ENCODE measurements around the gene KDM4B. TPM values are rescaled to one million over a fixed set of nuclear protein-coding genes. Genes with fewer than 3 reads are reported as not detected.

The KDM4B gene
- total RNA-seq, 2 experiments from 2014 or later = 46.3 to 46.6 TPM

DNA sequence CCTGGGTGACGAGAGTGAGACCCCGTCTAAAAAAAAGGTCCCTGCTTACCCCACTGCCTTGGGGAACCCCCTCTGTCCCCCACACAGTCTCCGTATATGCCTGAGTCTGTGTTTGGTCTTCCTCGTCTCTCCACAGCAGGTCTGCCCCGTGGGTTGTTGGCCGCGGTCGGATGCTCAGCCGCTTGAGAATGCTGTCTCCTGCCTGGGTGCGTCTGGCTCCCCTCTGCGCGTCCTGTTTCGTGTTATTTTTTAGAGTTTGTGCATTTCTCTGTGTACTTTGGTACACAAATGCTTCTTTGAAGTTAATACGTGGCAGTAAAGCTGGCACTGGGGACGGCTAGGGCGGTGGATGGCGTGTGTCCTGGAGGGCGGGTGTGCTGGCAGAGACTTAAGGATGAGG is 34.9 kb downstream of the KDM4B start:
- no peaks in the 10 kb centered on the region for H3K27me3 Mint-ChIP-seq
- POLR2A ChIA-PET = no interaction called here

DNA sequence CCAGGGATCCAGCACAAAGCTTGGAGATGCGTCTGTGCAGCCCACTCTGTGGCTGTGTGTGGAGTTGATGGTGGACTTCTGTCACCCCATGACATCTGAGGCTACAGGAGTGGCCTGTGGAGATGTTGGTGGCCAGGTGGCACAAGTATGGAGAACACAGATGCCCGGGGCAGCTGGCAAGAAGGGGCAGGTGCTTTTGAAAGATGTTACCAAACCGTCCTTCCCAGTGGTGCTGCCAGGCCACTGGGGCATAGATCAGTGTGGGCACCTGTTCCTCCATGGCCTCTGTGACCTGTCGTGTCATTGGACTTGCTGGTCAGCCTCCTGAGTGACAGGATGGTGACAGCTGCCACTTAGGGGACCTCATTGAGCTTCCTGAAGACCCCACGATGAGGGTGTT is 36.2 kb downstream of the KDM4B start:
- Mint-ChIP-seq H3K27me3 (no peaks in the 10 kb centered on the region), H3K9me3 (peaks cover 3% of the 10 kb centered on the region), H3K4me1 (ENCODE audit: low read depth) (peaks cover 7% of the 10 kb centered on the region), H3K36me3 (ENCODE audit: low read depth) (peaks cover 9% of the 10 kb centered on the region), H3K4me3 (no peak overlapping the region), H3K27ac (no peak overlapping the region)
- intact Hi-C loops (cut with micrococcal nuclease) = no loop called here
- ATAC-seq = no peak
- no peak for TF ChIP-seq CTCF (IDR thresholded peaks at IDR 0.05)
- POLR2A ChIA-PET = no interaction called here
- no peak for DNase-seq
- CTCF ChIA-PET = interaction anchor here (1.2 to 5.3 kb wide), 2 partner anchors 23 to 34 kb away, joined by 3 to 60 read pairs; no protein-coding TSS in a partner anchor

More for the DNA sequence above, 34.9 kb downstream of the KDM4B start:
- peaks cover 3% of the 10 kb centered on the region for H3K9me3 Mint-ChIP-seq
- DNase-seq (no peak), ATAC-seq (no peak)
- CTCF ChIA-PET = interaction anchor here (5.3 kb wide), 1 partner anchor 24 kb away, joined by 60 read pairs; no protein-coding TSS in a partner anchor
- H3K4me1 Mint-ChIP-seq (ENCODE audit: low read depth) = peaks cover 7% of the 10 kb centered on the region
- TF ChIP-seq CTCF (IDR thresholded peaks at IDR 0.05) = no peak
- no peak overlapping the region for H3K4me3 Mint-ChIP-seq
- intact Hi-C loops (cut with micrococcal nuclease) = no loop called here
- no peak overlapping the region for H3K27ac Mint-ChIP-seq
- H3K36me3 Mint-ChIP-seq (ENCODE audit: low read depth) = peaks cover 9% of the 10 kb centered on the region

DNA sequence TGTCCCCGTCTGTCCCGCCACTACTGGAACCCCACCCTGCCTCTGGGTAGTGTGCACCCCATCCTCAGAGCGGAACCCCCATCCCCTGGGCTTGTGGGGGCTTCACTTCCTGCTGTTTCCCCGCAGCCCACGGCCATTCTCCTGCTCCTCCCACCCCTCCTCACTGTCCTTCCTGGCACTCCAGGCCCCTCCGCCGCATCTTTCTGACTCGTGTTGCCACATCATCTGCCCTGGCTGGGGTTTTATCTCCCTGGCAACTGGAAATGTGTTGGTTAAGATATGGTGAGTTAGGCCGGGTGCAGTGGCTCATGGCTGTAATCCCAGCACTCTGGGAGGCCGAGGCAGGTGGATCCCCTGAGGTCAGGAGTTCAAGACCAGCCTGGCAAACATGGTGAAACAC is 37.3 kb downstream of the KDM4B start:
- peaks cover 7% of the 10 kb centered on the region for H3K4me1 Mint-ChIP-seq (ENCODE audit: low read depth)
- ATAC-seq (no peak), DNase-seq (no peak)
- CTCF ChIA-PET = no interaction called here
- peaks cover 3% of the 10 kb centered on the region for H3K9me3 Mint-ChIP-seq
- no peaks in the 10 kb centered on the region for H3K27me3 Mint-ChIP-seq
- no peak overlapping the region for H3K27ac Mint-ChIP-seq
- TF ChIP-seq CTCF (IDR thresholded peaks at IDR 0.05) = no peak
- no peak overlapping the region for H3K4me3 Mint-ChIP-seq
- intact Hi-C loops (cut with micrococcal nuclease) = no loop called here
- peaks cover 9% of the 10 kb centered on the region for H3K36me3 Mint-ChIP-seq (ENCODE audit: low read depth)
- POLR2A ChIA-PET = no interaction called here

GRCh38 chr19:5006821-5007220 is 37.9 kb downstream of the KDM4B start:
- ChIA-PET CTCF (no interaction called here), POLR2A (no interaction called here)
- no peak for ATAC-seq
- intact Hi-C loops (cut with micrococcal nuclease) = no loop called here
- H3K36me3 Mint-ChIP-seq (ENCODE audit: low read depth) = peaks cover 9% of the 10 kb centered on the region
- H3K4me1 Mint-ChIP-seq (ENCODE audit: low read depth) = peaks cover 7% of the 10 kb centered on the region
- no peak overlapping the region for H3K4me3 Mint-ChIP-seq
- H3K9me3 Mint-ChIP-seq = peaks cover 3% of the 10 kb centered on the region
- no peak for TF ChIP-seq CTCF (IDR thresholded peaks at IDR 0.05)
- H3K27ac Mint-ChIP-seq = no peak overlapping the region
- H3K27me3 Mint-ChIP-seq = no peaks in the 10 kb centered on the region
- DNase-seq = no peak

GRCh38 chr19:5011476-5012238 is 42.7 kb downstream of the KDM4B start:
- no peak for ATAC-seq
- no peak for TF ChIP-seq CTCF (IDR thresholded peaks at IDR 0.05)
- ChIA-PET POLR2A (no interaction called here), CTCF (interaction anchor here (1.3 kb wide), 1 partner anchor 11 kb away, joined by 3 read pairs; no protein-coding TSS in a partner anchor)
- Mint-ChIP-seq H3K36me3 (ENCODE audit: low read depth) (peaks cover 9% of the 10 kb centered on the region), H3K4me1 (ENCODE audit: low read depth) (peaks cover 2% of the 10 kb centered on the region), H3K9me3 (peaks cover 3% of the 10 kb centered on the region), H3K27ac (no peak overlapping the region), H3K4me3 (no peak overlapping the region), H3K27me3 (no peaks in the 10 kb centered on the region)
- no peak for DNase-seq
- intact Hi-C loops (cut with micrococcal nuclease) = no loop called here
